ENCODE measurements around the gene SUSD5. TPM values are rescaled to one million over a fixed set of nuclear protein-coding genes. Genes with fewer than 3 reads are reported as not detected.

SUSD5 gene
- total and polyA plus RNA-seq, 3 donors from 2014 or later: 4.9 to 7.7 (median 5.6) TPM

DNA sequence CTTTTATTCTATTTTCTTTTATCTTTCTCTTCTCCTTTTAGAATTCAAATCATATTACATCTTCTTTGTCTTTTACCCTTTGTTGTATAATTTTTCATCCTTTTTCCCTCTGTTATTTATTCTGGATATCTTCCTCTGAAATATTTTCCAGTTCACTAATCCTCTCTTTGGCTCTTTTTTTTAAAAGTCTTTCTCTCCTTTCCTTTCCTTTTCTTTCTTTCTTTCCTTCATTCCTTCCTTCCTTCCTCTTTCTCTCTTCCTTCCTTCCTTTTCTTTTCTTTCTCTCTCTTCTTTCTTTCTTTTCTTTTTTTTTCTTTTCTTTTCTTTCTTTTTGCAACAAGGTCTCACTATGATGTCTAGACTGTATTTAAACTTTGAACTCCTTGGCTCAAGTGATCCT is 9.3 kb downstream of the SUSD5 start:
- Histone ChIP-seq H3K36me3 (ENCODE audit: low read depth, missing control alignments) (no peaks in the 10 kb centered on the region), H3K9me3 (no peaks in the 10 kb centered on the region), H3K4me1 (no peaks in the 10 kb centered on the region), H3K27ac (no peak overlapping the region), H3K4me3 (no peak overlapping the region), H3K27me3 (no peaks in the 10 kb centered on the region)
- TF ChIP-seq POLR2A (IDR thresholded peaks at IDR 0.05): no peak
- TF ChIP-seq, protein P1, sequence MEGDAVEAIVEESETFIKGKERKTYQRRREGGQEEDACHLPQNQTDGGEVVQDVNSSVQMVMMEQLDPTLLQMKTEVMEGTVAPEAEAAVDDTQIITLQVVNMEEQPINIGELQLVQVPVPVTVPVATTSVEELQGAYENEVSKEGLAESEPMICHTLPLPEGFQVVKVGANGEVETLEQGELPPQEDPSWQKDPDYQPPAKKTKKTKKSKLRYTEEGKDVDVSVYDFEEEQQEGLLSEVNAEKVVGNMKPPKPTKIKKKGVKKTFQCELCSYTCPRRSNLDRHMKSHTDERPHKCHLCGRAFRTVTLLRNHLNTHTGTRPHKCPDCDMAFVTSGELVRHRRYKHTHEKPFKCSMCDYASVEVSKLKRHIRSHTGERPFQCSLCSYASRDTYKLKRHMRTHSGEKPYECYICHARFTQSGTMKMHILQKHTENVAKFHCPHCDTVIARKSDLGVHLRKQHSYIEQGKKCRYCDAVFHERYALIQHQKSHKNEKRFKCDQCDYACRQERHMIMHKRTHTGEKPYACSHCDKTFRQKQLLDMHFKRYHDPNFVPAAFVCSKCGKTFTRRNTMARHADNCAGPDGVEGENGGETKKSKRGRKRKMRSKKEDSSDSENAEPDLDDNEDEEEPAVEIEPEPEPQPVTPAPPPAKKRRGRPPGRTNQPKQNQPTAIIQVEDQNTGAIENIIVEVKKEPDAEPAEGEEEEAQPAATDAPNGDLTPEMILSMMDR (IDR thresholded peaks at IDR 0.05): no peak
- intact Hi-C loops (cut with DNase I; ENCODE audit: low total_unique reads): no loop called here
- DNase-seq: no peak

GRCh38 chr3:33202711-33203457 is 15.7 kb downstream of the SUSD5 start:
- H3K27ac ChIP-seq: no peak overlapping the region
- TF ChIP-seq, protein P1 (IDR thresholded peaks at IDR 0.05): no peak
- TF ChIP-seq POLR2A (IDR thresholded peaks at IDR 0.05): no peak
- no peaks in the 10 kb centered on the region for H3K27me3 ChIP-seq
- intact Hi-C loops (cut with DNase I; ENCODE audit: low total_unique reads): no loop called here
- H3K9me3 ChIP-seq: no peaks in the 10 kb centered on the region
- no peak overlapping the region for H3K4me3 ChIP-seq
- H3K4me1 ChIP-seq: no peaks in the 10 kb centered on the region
- no peaks in the 10 kb centered on the region for H3K36me3 ChIP-seq (ENCODE audit: low read depth, missing control alignments)
- 68 to 79% methylated on average over 6 of the region's 6 CpGs for WGBS, 2 donors
- DNase-seq: no peak

GRCh38 chr3:33201195-33201594 is 17.4 kb downstream of the SUSD5 start:
- DNase-seq: no peak
- Histone ChIP-seq H3K27ac (no peak overlapping the region), H3K9me3 (no peaks in the 10 kb centered on the region), H3K4me1 (no peaks in the 10 kb centered on the region), H3K36me3 (ENCODE audit: low read depth, missing control alignments) (no peaks in the 10 kb centered on the region), H3K27me3 (no peaks in the 10 kb centered on the region), H3K4me3 (no peak overlapping the region)
- 87 to 100% methylated on average over 3 of the region's 3 CpGs for WGBS, 2 donors
- TF ChIP-seq POLR2A (IDR thresholded peaks at IDR 0.05): no peak
- TF ChIP-seq, protein P1 (IDR thresholded peaks at IDR 0.05): no peak
- intact Hi-C loops (cut with DNase I; ENCODE audit: low total_unique reads): no loop called here

DNA sequence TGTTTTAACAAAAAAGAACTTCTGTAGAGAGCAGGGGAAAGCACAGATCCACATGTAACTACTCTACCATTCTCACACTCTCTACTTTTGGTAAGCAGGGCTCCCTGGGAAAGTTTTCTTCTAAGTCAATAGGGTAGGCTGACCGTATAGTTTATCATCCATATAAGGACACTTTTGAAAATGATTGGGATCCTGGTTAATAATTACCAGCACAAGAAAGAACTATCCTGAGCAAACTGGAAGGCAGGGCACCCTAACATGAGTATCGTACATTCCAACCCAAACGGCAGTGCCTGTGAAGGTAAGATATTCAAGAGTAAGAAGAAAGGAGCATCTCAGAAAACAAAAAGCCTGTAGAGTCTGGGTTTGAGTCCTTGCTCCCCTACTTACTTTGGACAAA is 22.1 kb downstream of the SUSD5 start:
- intact Hi-C loops (cut with DNase I; ENCODE audit: low total_unique reads): no loop called here
- H3K4me3 ChIP-seq: no peak overlapping the region
- no peak overlapping the region for H3K27ac ChIP-seq
- no peaks in the 10 kb centered on the region for H3K27me3 ChIP-seq
- H3K36me3 ChIP-seq (ENCODE audit: low read depth, missing control alignments): no peaks in the 10 kb centered on the region
- no peaks in the 10 kb centered on the region for H3K9me3 ChIP-seq
- WGBS, 2 donors: 74 to 79% methylated on average over 3 of the region's 3 CpGs
- H3K4me1 ChIP-seq: no peaks in the 10 kb centered on the region
- TF ChIP-seq POLR2A (IDR thresholded peaks at IDR 0.05): no peak
- TF ChIP-seq, protein P1 (IDR thresholded peaks at IDR 0.05): no peak
- no peak for DNase-seq

DNA sequence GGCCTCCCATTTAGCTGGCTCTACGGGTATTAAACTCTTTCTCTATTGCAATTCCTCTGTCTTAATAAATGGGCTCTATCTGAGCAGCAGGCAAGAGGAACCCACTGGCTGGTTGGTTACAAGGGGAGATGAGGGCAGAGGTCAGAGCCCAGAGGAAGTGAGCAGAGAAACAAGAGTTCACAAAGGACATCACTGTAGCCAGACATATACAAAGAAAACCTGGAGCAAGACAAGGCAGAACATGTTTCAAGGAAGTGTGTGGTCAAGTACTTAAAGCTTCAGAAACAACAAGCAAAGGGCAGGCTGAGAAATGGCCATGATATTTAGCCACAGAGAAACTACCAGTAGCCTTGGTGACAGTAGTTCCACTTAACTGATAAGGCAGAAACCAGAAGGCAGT is 24.3 kb downstream of the SUSD5 start:
- Histone ChIP-seq H3K36me3 (ENCODE audit: low read depth, missing control alignments) (no peaks in the 10 kb centered on the region), H3K27ac (no peak overlapping the region), H3K4me3 (no peak overlapping the region), H3K27me3 (no peaks in the 10 kb centered on the region), H3K9me3 (no peaks in the 10 kb centered on the region), H3K4me1 (no peaks in the 10 kb centered on the region)
- intact Hi-C loops (cut with DNase I; ENCODE audit: low total_unique reads): no loop called here
- WGBS, 2 donors: 79 to 93% methylated on average over 1 of the region's 1 CpG
- TF ChIP-seq, protein P1 (IDR thresholded peaks at IDR 0.05): no peak
- TF ChIP-seq POLR2A (IDR thresholded peaks at IDR 0.05): no peak
- no peak for DNase-seq
